SKM-1 (cell line): ENCODE data around the gene GDF7.
A peak's percentile ranks its signal among the peaks of the same experiment; 100 is the strongest.
"Not testable (repeated sequence)": the region's sequence is repeated elsewhere in the genome, so short reads cannot be mapped to it uniquely, and the experiment has no call there.

ENCODE experiments used
- DNase-seq: peaks from one replicate; lab custom pipeline; 2025; ENCODE audit not compliant: unreplicated experiment; lab: John Stamatoyannopoulos, UW

Gene GDF7

GRCh38 chr2:20696366-20696765 is 29.4 kb downstream of the GDF7 start:
- no peak for DNase-seq

DNA sequence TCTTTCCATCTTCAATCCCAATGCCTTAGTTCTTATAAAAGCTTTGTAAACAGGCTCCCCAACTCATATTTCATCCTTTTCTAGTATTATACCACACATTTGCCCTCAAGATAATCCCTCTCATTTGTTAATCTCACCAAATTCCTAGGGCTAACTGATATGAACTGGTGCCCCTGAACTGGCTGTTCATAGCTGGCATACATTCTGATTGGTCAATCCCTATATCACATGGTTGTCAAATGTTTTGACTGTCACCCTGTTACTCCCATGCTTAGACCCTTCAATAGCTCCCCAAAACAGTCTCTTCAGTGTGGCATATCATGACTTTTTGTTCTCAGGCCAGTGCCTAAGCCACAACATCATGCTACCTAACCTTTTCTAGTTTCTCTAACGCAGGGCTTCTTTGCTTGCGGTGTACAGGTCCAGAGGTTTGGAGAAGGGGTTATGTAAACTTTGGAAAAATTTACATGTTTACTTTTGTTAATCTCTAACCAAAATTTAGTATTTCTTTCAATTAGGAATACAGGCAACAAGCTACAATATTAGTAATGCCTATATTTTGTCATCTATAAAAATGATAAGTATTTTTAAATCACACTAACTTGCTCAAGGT is 30.5 kb downstream of the GDF7 start:
- no peak for DNase-seq

DNA sequence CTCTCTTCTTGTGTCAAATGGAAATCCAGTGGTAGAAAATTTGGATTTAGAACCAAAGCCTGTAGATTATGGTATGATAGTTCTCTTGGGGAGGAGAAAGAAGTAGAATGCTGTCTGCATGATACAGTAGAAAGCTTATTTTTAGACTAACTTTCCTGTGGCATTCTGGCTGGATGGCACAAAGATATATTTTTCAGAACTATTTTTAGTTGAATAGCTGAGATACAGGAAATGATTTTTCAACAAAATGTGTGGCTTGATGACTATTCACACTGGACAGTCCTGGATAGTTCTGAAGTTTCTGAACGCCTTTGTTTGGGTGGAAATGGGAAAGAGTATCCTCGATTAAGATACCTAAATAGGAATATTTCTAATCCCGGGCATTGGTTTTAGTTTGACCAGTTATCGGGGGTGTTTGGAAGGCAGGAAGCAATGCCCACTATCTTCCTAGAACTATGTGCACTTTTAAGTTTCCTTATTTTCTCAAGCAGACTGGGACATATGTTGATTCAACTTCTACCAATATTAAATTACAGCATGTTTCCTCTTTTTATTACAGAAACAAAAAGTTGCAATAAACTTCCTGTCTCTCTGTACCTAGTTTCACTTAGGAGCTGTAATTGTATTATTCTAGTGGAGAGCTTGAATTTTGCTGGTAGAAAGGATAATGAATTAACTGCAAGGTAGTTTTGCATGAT is 32.1 kb downstream of the GDF7 start:
- no peak for DNase-seq

DNA sequence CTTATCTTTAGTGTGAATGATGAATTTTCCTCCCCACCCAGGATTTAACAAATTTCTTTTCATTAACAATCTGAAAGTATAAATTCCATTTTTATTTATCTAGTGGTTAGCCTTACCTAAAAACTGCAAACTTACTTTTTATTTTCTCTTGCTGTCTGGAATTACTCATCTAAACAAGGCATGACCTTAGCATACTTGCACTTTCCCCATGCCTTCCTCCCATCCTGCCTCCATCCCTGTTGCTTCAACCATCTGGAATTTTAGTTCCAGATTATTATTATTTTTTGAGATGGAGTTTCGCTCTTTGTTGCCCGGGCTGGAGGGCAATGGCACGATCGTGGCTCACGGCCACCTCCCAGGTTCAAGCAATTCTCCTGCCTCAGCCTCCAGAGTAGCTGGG is 35.6 kb downstream of the GDF7 start:
- no peak for DNase-seq

GRCh38 chr2:20704886-20705285 is 37.9 kb downstream of the GDF7 start:
- no peak for DNase-seq

GRCh38 chr2:20706217-20706616 is 39.3 kb downstream of the GDF7 start:
- DNase-seq: no peak

DNA sequence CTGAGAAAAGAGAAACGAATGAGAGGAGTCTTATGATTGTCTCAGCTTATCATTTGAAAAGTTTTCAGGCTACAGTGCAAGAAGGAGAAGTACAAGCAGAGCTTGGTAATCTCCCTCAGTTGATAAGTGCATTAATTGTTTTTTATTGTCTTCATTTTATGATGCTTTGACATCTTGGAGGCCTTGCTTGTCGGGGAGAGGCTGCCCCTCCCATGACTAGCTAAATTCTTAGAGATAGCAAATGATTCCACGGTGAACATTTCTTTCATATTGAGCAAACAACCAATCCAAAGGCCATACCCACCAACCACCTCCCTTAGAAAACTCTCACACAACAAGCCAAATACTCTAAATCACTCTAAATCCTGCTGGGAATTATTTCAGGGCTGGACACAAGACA is 39.8 kb downstream of the GDF7 start:
- DNase-seq: no peak

DNA sequence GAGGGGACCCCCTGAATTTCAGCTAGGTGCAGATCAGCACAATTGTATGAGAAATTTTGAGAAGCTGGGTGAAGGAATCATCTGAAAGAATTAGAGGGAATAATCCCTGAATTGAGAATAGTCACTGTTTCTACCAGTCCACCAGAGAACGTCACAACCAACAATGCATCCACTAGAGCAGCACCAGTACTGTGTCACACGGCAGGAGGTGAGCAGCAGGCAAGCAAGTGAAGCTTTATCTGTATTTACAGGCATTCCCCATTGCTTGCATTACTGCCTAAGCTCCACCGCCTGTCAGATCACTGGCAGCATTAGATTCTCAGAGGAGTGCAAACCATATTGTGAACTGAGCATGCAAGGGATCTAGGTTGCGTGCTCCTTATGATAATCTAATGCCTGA is 40.7 kb downstream of the GDF7 start:
- no peak for DNase-seq

- DNase-seq: not testable (repeated sequence)
Observed at GRCh38 chr2:20711641-20712040, 44.7 kb downstream of the GDF7 start.

- not testable (repeated sequence) for DNase-seq
Observed at GRCh38 chr2:20713585-20713984, 46.6 kb downstream of the GDF7 start.

- DNase-seq: not testable (repeated sequence)
Observed at GRCh38 chr2:20714412-20714811, 47.5 kb downstream of the GDF7 start.

- DNase-seq: not testable (repeated sequence)
Observed at GRCh38 chr2:20716164-20716563, 49.2 kb downstream of the GDF7 start.

- no peak for DNase-seq
Observed at GRCh38 chr2:20717641-20718040, 50.7 kb downstream of the GDF7 start.

- DNase-seq: no peak
Observed at GRCh38 chr2:20722592-20723240, 55.8 kb downstream of the GDF7 start.

- no peak for DNase-seq
Observed at GRCh38 chr2:20723543-20723942, 56.6 kb downstream of the GDF7 start.

GRCh38 chr2:20724500-20725053 is 57.6 kb downstream of the GDF7 start:
- no peak for DNase-seq

GRCh38 chr2:20725782-20726181 is 58.8 kb downstream of the GDF7 start:
- no peak for DNase-seq

DNA sequence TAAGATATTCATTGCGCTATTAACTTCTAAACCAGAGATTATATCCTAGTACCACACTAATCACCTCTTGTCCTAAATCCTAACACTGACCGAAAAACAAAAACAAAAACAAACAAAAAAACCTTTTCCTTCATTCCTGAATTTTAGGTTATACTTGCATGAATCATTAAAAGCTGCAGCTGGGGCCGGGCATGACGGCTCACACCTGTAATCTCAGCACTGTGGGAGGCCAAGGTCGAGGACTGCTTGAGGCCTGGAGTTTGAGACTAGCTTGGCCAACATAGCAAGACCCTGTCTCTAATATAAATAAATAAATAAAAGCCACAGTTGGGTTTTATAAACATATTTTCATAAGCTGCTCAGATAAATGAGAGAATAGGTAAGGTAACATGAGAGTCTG is 60.0 kb downstream of the GDF7 start:
- no peak for DNase-seq

GRCh38 chr2:20728114-20728758 is 61.3 kb downstream of the GDF7 start:
- peak; percentile 49 for DNase-seq
